Esophagus muscularis mucosa (tissue), 4 donors: ENCODE data around the gene LRRC42. TPM values are rescaled to one million over a fixed set of nuclear protein-coding genes. Genes with fewer than 3 reads are reported as not detected.
"Not testable (repeated sequence)": the region's sequence is repeated elsewhere in the genome, so short reads cannot be mapped to it uniquely, and the experiment has no call there.

ENCODE experiments used
- DNase-seq: peaks from one replicate; pipeline ENCODE4 v3.0.0-alpha.2; 2017; ENCODE audit errors: extremely low spot score
- H3K27ac ChIP-seq, 4 donors: fragments of 200-600 bp; sonication (generic); replicated peaks in 1 of 4; 1 replicate in 3 of 4; 2 replicates in 1 of 4; pipeline ENCODE4 v1.5.1; 2016 to 2019; ENCODE audit warnings: mild to moderate bottlenecking in 1 of 4
- H3K27me3 ChIP-seq, 4 donors: fragments of 200-600 bp; sonication (generic); one replicate each; pipeline versions ENCODE4 v1.5.1 to v1.6.0; 2016 to 2019
- H3K36me3 ChIP-seq, 4 donors: fragments of 200-600 bp; sonication (generic); one replicate each; pipeline ENCODE4 v1.5.1; 2016 to 2019
- H3K4me1 ChIP-seq, 4 donors: fragments of 200-600 bp; sonication (generic); one replicate each; pipeline ENCODE4 v1.5.1; 2016 to 2019
- H3K4me3 ChIP-seq, 4 donors: fragments of 200-600 bp; sonication (generic); 1 replicate in 2 of 4; 2 replicates in 2 of 4; pipeline ENCODE4 v1.5.1; 2016 to 2019; ENCODE audit warnings: mild to moderate bottlenecking in 4 of 4, moderate library complexity in 1 of 4
- H3K9me3 ChIP-seq, 4 donors: fragments of 200-600 bp; sonication (generic); 1 replicate in 3 of 4; 2 replicates in 1 of 4; pipeline ENCODE4 v1.5.1; 2016 to 2019
- EP300 ChIP-seq: sonication (generic); formaldehyde crosslinking; IDR thresholded peaks from one replicate; pipeline ENCODE4 v1.6.1; 2017; ENCODE audit warnings: antibody characterized with exemption
- POLR2A ChIP-seq: fragments of 450-650 bp; IDR thresholded peaks from one replicate; pipeline ENCODE4 v1.6.1; 2017; ENCODE audit warnings: antibody characterized with exemption, moderate library complexity, mild to moderate bottlenecking, low read depth
- POLR2AphosphoS5 ChIP-seq, 2 donors: sonication (generic); formaldehyde crosslinking; IDR thresholded peaks; one replicate each; pipeline ENCODE4 v1.6.1; 2017; ENCODE audit warnings: antibody characterized with exemption in 2 of 2
- WGBS: methylation state at CpG from one replicate; pipeline ENCODE4 v1.1.5; 2018; 5-methylcytosine and 5-hydroxymethylcytosine counted together
- intact Hi-C: fragments of 100-400 bp; cut with DNase I; formaldehyde crosslinking; loops from one replicate; pipeline ENCODE4 v1.15.1; 2023
- total RNA-seq, 4 donors: library from RNA; depleted of rRNA; stranded (reverse); fragments of >200 nt; gene quantifications; one replicate each; pipeline versions ENCODE4 v1.1.0 to v1.2.1, GENCODE V29; 2016
- TF ChIP-seq, protein P1 (sequence below), 3 experiments: fragments of 200-600 bp in 2 of 3; fragments of 450-650 bp in 1 of 3; sonication (generic) in 2 of 3; IDR thresholded peaks; one replicate each; pipeline ENCODE4 v1.5.1; 2017 to 2019; ENCODE audit warnings: antibody characterized with exemption in 3 of 3, mild to moderate bottlenecking in 2 of 3, moderate library complexity in 1 of 3

LRRC42 gene
- total RNA-seq, 4 donors from 2014 or later: 22.8 to 35.6 (median 28.9) TPM

DNA sequence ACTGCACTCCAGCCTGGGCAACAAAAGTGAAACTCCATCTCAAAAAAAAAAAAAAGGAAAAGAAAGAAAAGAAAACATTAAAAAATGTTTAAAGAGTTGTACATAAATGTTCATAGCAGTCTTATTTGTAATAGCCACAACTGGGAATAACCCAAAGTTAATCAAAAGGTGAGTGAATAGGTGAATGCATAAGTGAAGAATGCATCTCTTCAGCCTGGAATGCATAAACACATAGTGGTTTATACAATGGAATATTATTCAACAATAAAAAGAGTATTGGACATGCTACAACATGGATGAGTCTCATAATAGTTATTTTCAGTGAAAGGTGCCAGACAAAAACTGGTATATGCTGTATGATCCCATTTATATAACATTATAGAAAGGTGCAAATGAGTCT lies 53.8 kb downstream of the LRRC42 start:
- Histone ChIP-seq H3K4me3 (no peak overlapping the region), H3K27ac (no peak overlapping the region), H3K36me3 (no peaks in the 10 kb centered on the region), H3K27me3 (no peaks in the 10 kb centered on the region), H3K4me1 (no peaks in the 10 kb centered on the region), H3K9me3 (no peaks in the 10 kb centered on the region)
- intact Hi-C loops: no loop called here
- DNase-seq: no peak
- TF ChIP-seq EP300 (no peak), POLR2AphosphoS5 (IDR thresholded peaks at IDR 0.05) (no peak), POLR2A (no peak)
- TF ChIP-seq, protein P1, sequence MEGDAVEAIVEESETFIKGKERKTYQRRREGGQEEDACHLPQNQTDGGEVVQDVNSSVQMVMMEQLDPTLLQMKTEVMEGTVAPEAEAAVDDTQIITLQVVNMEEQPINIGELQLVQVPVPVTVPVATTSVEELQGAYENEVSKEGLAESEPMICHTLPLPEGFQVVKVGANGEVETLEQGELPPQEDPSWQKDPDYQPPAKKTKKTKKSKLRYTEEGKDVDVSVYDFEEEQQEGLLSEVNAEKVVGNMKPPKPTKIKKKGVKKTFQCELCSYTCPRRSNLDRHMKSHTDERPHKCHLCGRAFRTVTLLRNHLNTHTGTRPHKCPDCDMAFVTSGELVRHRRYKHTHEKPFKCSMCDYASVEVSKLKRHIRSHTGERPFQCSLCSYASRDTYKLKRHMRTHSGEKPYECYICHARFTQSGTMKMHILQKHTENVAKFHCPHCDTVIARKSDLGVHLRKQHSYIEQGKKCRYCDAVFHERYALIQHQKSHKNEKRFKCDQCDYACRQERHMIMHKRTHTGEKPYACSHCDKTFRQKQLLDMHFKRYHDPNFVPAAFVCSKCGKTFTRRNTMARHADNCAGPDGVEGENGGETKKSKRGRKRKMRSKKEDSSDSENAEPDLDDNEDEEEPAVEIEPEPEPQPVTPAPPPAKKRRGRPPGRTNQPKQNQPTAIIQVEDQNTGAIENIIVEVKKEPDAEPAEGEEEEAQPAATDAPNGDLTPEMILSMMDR (IDR thresholded peaks at IDR 0.05): no peak

DNA sequence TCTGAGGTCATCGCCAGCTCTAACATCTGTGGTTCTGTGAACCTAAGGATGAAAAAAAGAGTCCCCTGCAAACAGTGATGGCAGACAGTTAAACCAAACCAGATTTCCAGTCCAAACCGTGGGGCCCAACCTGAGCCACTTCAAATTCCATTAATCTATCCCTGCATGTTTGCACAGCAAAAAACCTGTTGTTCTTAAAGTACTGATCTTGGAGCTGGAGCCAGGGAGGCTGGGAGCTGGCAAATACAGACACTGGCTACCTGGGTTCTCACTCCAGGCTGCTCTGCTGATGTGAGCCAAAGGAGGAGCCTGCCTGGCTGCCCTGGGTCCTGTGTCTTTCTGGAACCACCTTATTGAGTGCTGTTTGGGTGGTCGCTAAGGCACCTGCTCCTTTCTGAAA lies 55.4 kb downstream of the LRRC42 start:
- TF ChIP-seq EP300 (no peak), POLR2A (no peak), POLR2AphosphoS5 (IDR thresholded peaks at IDR 0.05) (no peak)
- TF ChIP-seq, protein P1 (IDR thresholded peaks at IDR 0.05): no peak
- Histone ChIP-seq H3K27ac (no peak overlapping the region), H3K4me3 (no peak overlapping the region), H3K9me3 (no peaks in the 10 kb centered on the region), H3K27me3 (no peaks in the 10 kb centered on the region), H3K36me3 (no peaks in the 10 kb centered on the region), H3K4me1 (no peaks in the 10 kb centered on the region)
- WGBS: 52% methylated on average over 3 of the region's 3 CpGs
- peak; percentile 80 for DNase-seq
- intact Hi-C loops: no loop called here

DNA sequence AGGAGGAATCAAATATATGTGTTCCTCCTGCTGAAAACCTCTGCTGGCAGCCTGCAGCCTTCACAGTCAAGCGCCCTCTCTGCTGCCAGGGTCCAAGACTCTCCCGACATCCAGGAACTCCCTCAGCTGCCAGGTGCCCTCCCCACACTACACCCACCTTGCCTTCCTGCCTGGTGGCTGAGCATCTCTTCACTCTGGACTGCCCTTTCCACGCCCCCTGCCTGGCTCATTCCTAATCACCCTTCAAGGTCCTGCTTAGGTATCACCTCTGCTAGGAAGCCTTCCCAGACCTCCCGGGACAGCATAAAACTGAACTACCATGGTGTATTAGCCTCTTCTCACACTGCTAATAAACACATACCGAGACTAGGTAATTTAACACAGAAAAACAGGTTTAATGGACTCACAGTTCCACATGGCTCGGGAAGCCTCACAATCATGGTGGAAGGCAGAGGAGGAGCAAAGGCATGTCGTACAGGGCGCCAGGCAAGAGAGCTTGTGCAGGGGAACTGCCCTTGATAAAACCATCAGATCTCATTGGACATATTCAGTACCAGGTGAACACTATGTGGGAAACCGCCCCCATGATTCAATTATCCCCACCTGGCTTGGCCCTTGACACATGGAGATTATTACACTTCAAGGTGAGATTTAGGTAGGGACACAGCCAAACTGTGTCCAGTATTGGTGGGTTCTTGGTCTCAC lies 56.5 kb downstream of the LRRC42 start:
- H3K4me1 ChIP-seq: no peaks in the 10 kb centered on the region
- H3K27ac ChIP-seq: no peak overlapping the region
- no peak for DNase-seq
- WGBS: 72% methylated on average over 9 of the region's 9 CpGs
- no peak overlapping the region for H3K4me3 ChIP-seq
- TF ChIP-seq, protein P1 (IDR thresholded peaks at IDR 0.05): no peak
- intact Hi-C loops: no loop called here
- no peaks in the 10 kb centered on the region for H3K9me3 ChIP-seq
- no peaks in the 10 kb centered on the region for H3K36me3 ChIP-seq
- H3K27me3 ChIP-seq: no peaks in the 10 kb centered on the region

DNA sequence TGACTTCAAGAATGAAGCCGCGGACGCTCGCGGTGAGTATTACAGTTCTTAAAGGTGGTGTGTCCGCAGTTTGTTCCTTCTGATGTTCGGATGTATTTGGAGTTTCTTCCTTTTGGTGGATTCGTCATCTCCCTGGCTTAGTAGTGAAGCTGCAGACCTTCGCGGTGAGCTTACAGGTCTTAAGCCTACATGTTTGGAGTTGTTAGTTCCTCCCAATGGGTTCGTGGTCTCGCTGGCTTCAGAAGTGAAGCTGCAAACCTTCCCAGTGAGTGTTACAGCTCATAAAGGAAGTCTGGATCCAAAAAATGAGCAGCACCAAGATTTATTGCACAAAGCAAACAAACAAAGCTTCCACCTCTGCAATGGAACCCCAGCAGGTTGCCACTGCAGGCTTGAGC lies 57.1 kb downstream of the LRRC42 start:
- DNase-seq: no peak
- 93% methylated on average over 12 of the region's 12 CpGs for WGBS
- H3K9me3 ChIP-seq: no peaks in the 10 kb centered on the region
- no peaks in the 10 kb centered on the region for H3K4me1 ChIP-seq
- TF ChIP-seq, protein P1 (IDR thresholded peaks at IDR 0.05): no peak
- no peak for TF ChIP-seq POLR2A
- TF ChIP-seq POLR2AphosphoS5 (IDR thresholded peaks at IDR 0.05): no peak
- TF ChIP-seq EP300: no peak
- H3K27ac ChIP-seq: no peak overlapping the region
- H3K4me3 ChIP-seq: no peak overlapping the region
- H3K27me3 ChIP-seq: no peaks in the 10 kb centered on the region
- H3K36me3 ChIP-seq: no peaks in the 10 kb centered on the region
- intact Hi-C loops: no loop called here

DNA sequence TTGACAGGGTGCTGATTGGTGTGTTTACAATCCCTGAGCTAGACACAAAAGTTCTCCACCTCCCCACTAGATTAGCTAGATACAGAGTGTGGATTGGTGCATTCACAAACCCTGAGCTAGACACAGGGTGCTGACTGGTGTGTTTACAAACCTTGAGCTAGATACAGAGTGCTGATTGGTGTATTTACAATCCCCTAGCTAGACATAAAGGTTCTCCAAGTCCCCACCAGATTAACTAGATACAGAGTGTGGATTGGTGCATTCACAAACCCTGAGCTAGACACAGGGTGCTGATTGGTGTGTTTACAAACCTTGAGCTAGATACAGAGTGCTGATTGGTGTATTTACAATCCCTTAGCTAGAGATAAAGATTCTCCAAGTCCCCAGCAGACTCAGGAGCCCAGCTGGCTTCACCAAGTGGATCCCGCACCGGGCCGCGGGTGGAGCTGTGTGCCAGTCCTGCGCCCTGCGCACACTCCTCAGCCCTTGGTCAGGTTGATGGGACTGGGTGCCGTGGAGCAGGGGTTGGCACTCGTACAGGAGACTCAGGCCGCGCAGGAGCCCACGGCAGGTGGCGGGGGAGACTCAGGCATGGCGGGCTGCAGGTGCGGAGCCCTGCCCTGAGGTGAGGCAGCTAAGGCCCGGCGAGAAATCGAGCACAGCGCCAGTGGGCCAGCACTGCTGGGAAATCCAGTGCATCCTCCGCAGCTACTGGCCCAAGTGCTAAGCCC lies 57.8 kb downstream of the LRRC42 start:
- no CpG with 5 or more reads among the region's 19 CpGs for WGBS
- H3K4me1 ChIP-seq, H3K9me3 ChIP-seq, intact Hi-C loops, H3K4me3 ChIP-seq, H3K27ac ChIP-seq, H3K27me3 ChIP-seq, DNase-seq, H3K36me3 ChIP-seq: not testable (repeated sequence)
